HEK293 (cell line): ENCODE measurements around the gene GMDS.

Experiments
- CTCF ChIA-PET: fragments of 350-600 bp; formaldehyde crosslinking; extraction: SDS; loops from one replicate; lab custom pipeline; 2021; ENCODE audit warnings: antibody characterized with exemption; lab: Yijun Ruan, JAX
- POLR2A ChIA-PET: fragments of 300-600 bp; formaldehyde crosslinking; extraction: SDS; loops from one replicate; lab custom pipeline; 2020; ENCODE audit warnings: antibody characterized with exemption, inconsistent platforms; lab: Yijun Ruan, JAX
- H3K27ac ChIP-seq: fragments of 200-500 bp; sonication (Bioruptor generic); 2 replicates; pipeline ENCODE4 v1.5.1; 2014; ENCODE audit warnings: low read depth, low read length, control low read depth, inconsistent platforms; ENCODE audit errors: extremely low read depth
- H3K36me3 ChIP-seq, 2 experiments: fragments of 200-500 bp in 1 of 2; sonication (Bioruptor generic) in 1 of 2; 1 replicate in 1 of 2; 2 replicates in 1 of 2; pipeline ENCODE4 v1.5.1; 2014 to 2017; ENCODE audit warnings: inconsistent platforms in 2 of 2, low read length in 2 of 2; ENCODE audit not compliant: control insufficient read depth in 2 of 2, insufficient read depth in 1 of 2
- H3K4me1 ChIP-seq: fragments of 200-500 bp; sonication (Bioruptor generic); 2 replicates; pipeline ENCODE4 v1.5.1; 2014; ENCODE audit warnings: mild to moderate bottlenecking, low read length, inconsistent platforms; ENCODE audit not compliant: control insufficient read depth, insufficient read depth
- H3K4me3 ChIP-seq: 2 replicates; pipeline ENCODE4 v1.5.1; 2011; ENCODE audit warnings: low read depth, mild to moderate bottlenecking, control low read depth, low read length, moderate library complexity
- H3K9me3 ChIP-seq: fragments of 200-500 bp; sonication (Bioruptor generic); 2 replicates; pipeline ENCODE4 v1.5.1; 2014; ENCODE audit warnings: low read depth, low read length, inconsistent platforms; ENCODE audit not compliant: control insufficient read depth, insufficient read depth
- BCL11A ChIP-seq: fragments of 450-650 bp; formaldehyde crosslinking; IDR thresholded peaks from 2 replicates; pipeline ENCODE4 v1.5.1; 2016; ENCODE audit warnings: low read depth, missing biosample characterization, missing genetic modification characterization
- KLF1 ChIP-seq: fragments of 450-650 bp; formaldehyde crosslinking; IDR thresholded peaks from 2 replicates; pipeline ENCODE4 v1.5.1; 2016; ENCODE audit warnings: missing biosample characterization, missing genetic modification characterization
- KLF7 ChIP-seq: fragments of 450-650 bp; formaldehyde crosslinking; IDR thresholded peaks from 2 replicates; pipeline ENCODE4 v1.5.1; 2016; ENCODE audit warnings: missing biosample characterization, missing genetic modification characterization, borderline replicate concordance
- KLF8 ChIP-seq: fragments of 450-650 bp; formaldehyde crosslinking; IDR thresholded peaks from 2 replicates; pipeline ENCODE4 v1.5.1; 2016; ENCODE audit warnings: missing biosample characterization, missing genetic modification characterization
- OSR2 ChIP-seq: fragments of 450-650 bp; formaldehyde crosslinking; IDR thresholded peaks from 2 replicates; pipeline ENCODE4 v1.5.1; 2016; ENCODE audit warnings: missing biosample characterization, missing genetic modification characterization
- REPIN1 ChIP-seq: fragments of 450-650 bp; formaldehyde crosslinking; IDR thresholded peaks from 2 replicates; pipeline ENCODE4 v1.5.1; 2017; ENCODE audit warnings: missing biosample characterization, missing genetic modification characterization, low read depth
- SP2 ChIP-seq: fragments of 450-650 bp; formaldehyde crosslinking; IDR thresholded peaks from 2 replicates; pipeline ENCODE4 v1.5.1; 2016; ENCODE audit warnings: missing biosample characterization, missing genetic modification characterization
- ZBTB20 ChIP-seq: fragments of 450-650 bp; formaldehyde crosslinking; IDR thresholded peaks from 2 replicates; pipeline ENCODE4 v1.5.1; 2016; ENCODE audit warnings: missing biosample characterization, missing genetic modification characterization
- ZBTB7A ChIP-seq: fragments of 450-650 bp; formaldehyde crosslinking; IDR thresholded peaks from 2 replicates; pipeline ENCODE4 v1.5.1; 2016; ENCODE audit warnings: low read depth, missing biosample characterization, missing genetic modification characterization
- ZNF132 ChIP-seq: fragments of 450-650 bp; formaldehyde crosslinking; IDR thresholded peaks from 2 replicates; pipeline ENCODE4 v1.5.1; 2017; ENCODE audit warnings: missing biosample characterization, missing genetic modification characterization, borderline replicate concordance
- ZNF140 ChIP-seq: fragments of 450-650 bp; formaldehyde crosslinking; IDR thresholded peaks from 2 replicates; pipeline ENCODE4 v1.5.1; 2016; ENCODE audit warnings: missing biosample characterization, missing genetic modification characterization
- ZNF155 ChIP-seq: fragments of 450-650 bp; formaldehyde crosslinking; IDR thresholded peaks from 2 replicates; pipeline ENCODE4 v1.5.1; 2016; ENCODE audit warnings: missing biosample characterization, missing genetic modification characterization
- ZNF202 ChIP-seq: fragments of 450-650 bp; formaldehyde crosslinking; IDR thresholded peaks from 2 replicates; pipeline ENCODE4 v1.5.1; 2016; ENCODE audit warnings: missing biosample characterization, missing genetic modification characterization, borderline replicate concordance
- ZNF23 ChIP-seq: fragments of 450-650 bp; formaldehyde crosslinking; IDR thresholded peaks from 2 replicates; pipeline ENCODE4 v1.5.1; 2016; ENCODE audit warnings: missing biosample characterization, missing genetic modification characterization, borderline replicate concordance
- ZNF248 ChIP-seq: fragments of 450-650 bp; formaldehyde crosslinking; IDR thresholded peaks from 2 replicates; pipeline ENCODE4 v1.5.1; 2017; ENCODE audit warnings: missing biosample characterization, missing genetic modification characterization
- ZNF302 ChIP-seq: fragments of 450-650 bp; formaldehyde crosslinking; IDR thresholded peaks from 2 replicates; pipeline ENCODE4 v1.5.1; 2016; ENCODE audit warnings: missing biosample characterization, missing genetic modification characterization, low read depth
- ZNF324 ChIP-seq: fragments of 450-650 bp; formaldehyde crosslinking; IDR thresholded peaks from 2 replicates; pipeline ENCODE4 v1.5.1; 2016; ENCODE audit warnings: missing biosample characterization, missing genetic modification characterization
- ZNF341 ChIP-seq: fragments of 450-650 bp; formaldehyde crosslinking; IDR thresholded peaks from 2 replicates; pipeline ENCODE4; 2016; ENCODE audit warnings: low read depth, missing biosample characterization, missing genetic modification characterization
- ZNF354C ChIP-seq: fragments of 450-650 bp; formaldehyde crosslinking; IDR thresholded peaks from 2 replicates; pipeline ENCODE4 v1.5.1; 2016; ENCODE audit warnings: missing biosample characterization, missing genetic modification characterization, low read depth, borderline replicate concordance
- ZNF416 ChIP-seq: fragments of 450-650 bp; formaldehyde crosslinking; IDR thresholded peaks from 2 replicates; pipeline ENCODE4 v1.5.1; 2016; ENCODE audit warnings: missing biosample characterization, missing genetic modification characterization
- ZNF529 ChIP-seq: fragments of 450-650 bp; formaldehyde crosslinking; IDR thresholded peaks from 2 replicates; pipeline ENCODE4 v1.5.1; 2017; ENCODE audit warnings: missing genetic modification characterization, missing biosample characterization; ENCODE audit not compliant: insufficient replicate concordance
- ZNF629 ChIP-seq: fragments of 450-650 bp; formaldehyde crosslinking; IDR thresholded peaks from 2 replicates; pipeline ENCODE4 v1.5.1; 2017; ENCODE audit warnings: missing biosample characterization, missing genetic modification characterization
- ZNF670 ChIP-seq: fragments of 450-650 bp; formaldehyde crosslinking; IDR thresholded peaks from 2 replicates; pipeline ENCODE4 v1.5.1; 2016; ENCODE audit warnings: missing biosample characterization, missing genetic modification characterization, low read depth
- ZNF701 ChIP-seq: fragments of 450-650 bp; formaldehyde crosslinking; IDR thresholded peaks from 2 replicates; pipeline ENCODE4 v1.5.1; 2016; ENCODE audit warnings: missing biosample characterization, missing genetic modification characterization
- ZNF768 ChIP-seq: fragments of 450-650 bp; formaldehyde crosslinking; IDR thresholded peaks from 2 replicates; pipeline ENCODE4 v1.5.1; 2018; ENCODE audit warnings: missing biosample characterization, mild to moderate bottlenecking, missing genetic modification characterization
- ZNF785 ChIP-seq: fragments of 450-650 bp; formaldehyde crosslinking; IDR thresholded peaks from 2 replicates; pipeline ENCODE4 v1.5.1; 2016; ENCODE audit warnings: missing biosample characterization, missing genetic modification characterization
- ZNF837 ChIP-seq: fragments of 450-650 bp; formaldehyde crosslinking; IDR thresholded peaks from 2 replicates; pipeline ENCODE4 v1.5.1; 2016; ENCODE audit warnings: missing biosample characterization, missing genetic modification characterization
- ZSCAN23 ChIP-seq: fragments of 450-650 bp; formaldehyde crosslinking; IDR thresholded peaks from 2 replicates; pipeline ENCODE4 v1.5.1; 2016; ENCODE audit warnings: missing biosample characterization, missing genetic modification characterization
- TF ChIP-seq, protein P1 (sequence below): fragments of 450-650 bp; formaldehyde crosslinking; IDR thresholded peaks from 2 replicates; pipeline ENCODE4 v1.5.1; 2016; ENCODE audit warnings: missing biosample characterization, missing genetic modification characterization
- TF ChIP-seq, protein P2 (sequence below): fragments of 450-650 bp; formaldehyde crosslinking; IDR thresholded peaks from 2 replicates; pipeline ENCODE4 v1.5.1; 2016; ENCODE audit warnings: missing biosample characterization, missing genetic modification characterization
- TF ChIP-seq, protein P3 (sequence below): IDR thresholded peaks from 2 replicates; pipeline ENCODE4 v1.6.1; 2011; ENCODE audit warnings: mild to moderate bottlenecking, low read depth, low read length, borderline replicate concordance

Gene GMDS

DNA sequence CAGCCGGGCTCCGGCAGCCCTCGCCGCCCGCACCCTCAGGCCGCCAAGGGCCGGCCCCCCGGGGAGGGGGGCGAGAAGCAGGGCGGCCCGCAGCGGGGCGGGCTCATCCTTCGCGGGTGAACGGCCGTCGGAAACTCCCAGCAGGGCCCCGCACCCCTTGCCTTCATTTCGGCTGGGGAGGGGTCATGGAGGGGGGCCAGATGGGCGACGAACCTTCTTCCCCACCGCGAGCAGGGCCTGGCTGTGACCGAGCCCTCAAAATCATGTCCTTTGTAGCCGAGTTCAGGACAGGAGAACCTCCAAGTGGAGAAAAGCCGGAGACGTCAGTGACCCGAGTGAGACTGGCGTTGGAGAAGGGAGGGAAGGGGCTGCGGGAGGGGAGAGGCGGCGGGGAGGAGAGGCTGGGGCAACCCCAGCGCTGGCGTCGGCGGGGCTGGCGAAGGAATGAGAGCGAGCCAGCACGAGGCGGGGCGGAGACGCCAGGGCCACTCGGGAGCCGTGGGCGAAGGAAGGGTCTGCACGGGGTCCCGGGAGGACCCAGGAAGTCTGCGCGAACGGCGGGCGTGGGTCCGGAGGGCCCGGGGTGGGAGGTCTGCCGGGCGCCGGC is 636.3 kb downstream of the GMDS start (continued):
- TF ChIP-seq KLF7 (tag by site-specific recombination): no peak
- no peak for TF ChIP-seq ZNF529 (tag by site-specific recombination)
- no peak for TF ChIP-seq ZNF155 (tag by site-specific recombination)

DNA sequence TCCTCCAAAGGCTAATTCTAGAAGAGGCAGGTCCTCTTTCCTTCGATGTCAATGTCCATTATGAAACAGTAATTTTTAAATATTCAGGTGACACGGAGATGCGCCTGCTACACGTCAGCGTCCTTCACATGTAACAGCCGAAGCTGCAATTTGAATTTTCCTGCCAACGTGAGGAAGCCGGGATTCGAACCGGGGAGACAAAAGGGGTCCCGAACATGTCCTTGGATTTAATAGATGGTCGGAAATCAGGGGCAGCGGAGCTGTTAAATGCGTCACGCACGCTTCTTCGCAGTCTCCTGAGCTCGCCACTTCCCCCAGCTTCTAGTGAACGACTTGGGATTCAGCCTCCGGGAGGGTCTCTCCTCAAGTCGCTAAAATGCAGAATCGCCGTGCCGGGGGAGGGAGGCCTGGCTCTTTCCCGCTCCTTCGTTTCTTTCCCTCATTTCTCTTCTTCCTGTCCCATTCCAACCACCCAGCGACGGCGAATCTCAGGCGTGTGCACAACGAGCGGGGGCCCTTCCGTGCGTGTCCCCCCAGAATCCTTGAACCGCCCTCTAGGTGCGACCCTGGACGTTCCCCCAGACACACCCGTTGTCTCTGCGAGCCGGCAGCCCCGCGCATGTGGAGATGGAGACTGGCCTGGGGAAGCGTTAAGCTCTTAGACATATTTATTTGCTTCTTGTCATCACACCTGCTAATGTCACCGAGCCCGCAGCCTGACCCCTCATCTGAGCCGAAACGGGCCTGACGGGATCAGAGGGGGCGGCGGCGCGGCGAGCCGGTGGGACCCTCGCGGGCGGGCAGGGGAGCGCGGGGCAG is 637.0 kb downstream of the GMDS start:
- H3K27ac ChIP-seq: peak overlapping the region; percentile 100
- no peak overlapping the region for H3K4me3 ChIP-seq
- CTCF ChIA-PET: interaction anchor here (0.6 to 2.9 kb wide), 3 partner anchors 11 to 409 kb away, joined by 3 to 23 read pairs (median 3); no protein-coding TSS in a partner anchor
- H3K36me3 ChIP-seq: peaks cover 17 to 29% of the 10 kb centered on the region in 2 experiments
- TF ChIP-seq ZNF354C (tag by site-specific recombination) (no peak), ZNF23 (no peak), SP2 (peak; percentile 8; the same call in 1 of the 2 replicates), OSR2 (tag by site-specific recombination) (no peak), ZNF768 (tag by site-specific recombination) (no peak), ZNF785 (tag by site-specific recombination) (no peak), ZBTB20 (tag by site-specific recombination) (no peak), ZNF701 (tag by site-specific recombination) (no peak), ZNF837 (no peak), ZNF324 (tag by site-specific recombination) (no peak), REPIN1 (tag by site-specific recombination) (no peak), ZNF416 (no peak), ZNF132 (tag by site-specific recombination) (no peak), KLF8 (tag by site-specific recombination) (peak; percentile 31; the same call in 1 of the 2 replicates), ZNF670 (no peak), BCL11A (tag by site-specific recombination) (no peak), ZNF629 (tag by site-specific recombination) (no peak), ZNF140 (tag by site-specific recombination) (no peak), ZNF341 (tag by site-specific recombination) (peak; percentile 78), ZSCAN23 (tag by site-specific recombination) (no peak), ZNF302 (no peak), ZNF202 (tag by site-specific recombination) (peak; percentile 53; the same call in 1 of the 2 replicates), ZBTB7A (tag by site-specific recombination) (peak; percentile 34; the same call in 1 of the 2 replicates), ZNF248 (no peak), KLF1 (tag by site-specific recombination) (no peak; the same call in 1 of the 2 replicates)
- TF ChIP-seq, protein P1, sequence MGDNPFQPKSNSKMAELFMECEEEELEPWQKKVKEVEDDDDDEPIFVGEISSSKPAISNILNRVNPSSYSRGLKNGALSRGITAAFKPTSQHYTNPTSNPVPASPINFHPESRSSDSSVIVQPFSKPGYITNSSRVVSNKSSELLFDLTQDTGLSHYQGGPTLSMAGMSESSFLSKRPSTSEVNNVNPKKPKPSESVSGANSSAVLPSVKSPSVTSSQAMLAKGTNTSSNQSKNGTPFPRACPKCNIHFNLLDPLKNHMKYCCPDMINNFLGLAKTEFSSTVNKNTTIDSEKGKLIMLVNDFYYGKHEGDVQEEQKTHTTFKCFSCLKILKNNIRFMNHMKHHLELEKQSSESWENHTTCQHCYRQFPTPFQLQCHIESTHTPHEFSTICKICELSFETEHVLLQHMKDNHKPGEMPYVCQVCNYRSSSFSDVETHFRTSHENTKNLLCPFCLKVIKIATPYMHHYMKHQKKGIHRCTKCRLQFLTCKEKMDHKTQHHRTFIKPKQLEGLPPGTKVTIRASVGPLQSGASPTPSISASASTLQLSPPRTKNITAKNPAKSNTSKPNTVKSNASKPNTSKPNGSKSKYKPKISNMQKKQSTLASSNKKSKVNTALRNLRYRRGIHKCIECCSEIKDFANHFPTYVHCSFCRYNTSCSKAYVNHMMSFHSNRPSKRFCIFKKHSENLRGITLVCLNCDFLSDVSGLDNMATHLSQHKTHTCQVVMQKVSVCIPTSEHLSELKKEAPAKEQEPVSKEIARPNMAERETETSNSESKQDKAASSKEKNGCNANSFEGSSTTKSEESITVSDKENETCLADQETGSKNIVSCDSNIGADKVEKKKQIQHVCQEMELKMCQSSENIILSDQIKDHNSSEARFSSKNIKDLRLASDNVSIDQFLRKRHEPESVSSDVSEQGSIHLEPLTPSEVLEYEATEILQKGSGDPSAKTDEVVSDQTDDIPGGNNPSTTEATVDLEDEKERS (tag by site-specific recombination): no peak
- TF ChIP-seq, protein P2, sequence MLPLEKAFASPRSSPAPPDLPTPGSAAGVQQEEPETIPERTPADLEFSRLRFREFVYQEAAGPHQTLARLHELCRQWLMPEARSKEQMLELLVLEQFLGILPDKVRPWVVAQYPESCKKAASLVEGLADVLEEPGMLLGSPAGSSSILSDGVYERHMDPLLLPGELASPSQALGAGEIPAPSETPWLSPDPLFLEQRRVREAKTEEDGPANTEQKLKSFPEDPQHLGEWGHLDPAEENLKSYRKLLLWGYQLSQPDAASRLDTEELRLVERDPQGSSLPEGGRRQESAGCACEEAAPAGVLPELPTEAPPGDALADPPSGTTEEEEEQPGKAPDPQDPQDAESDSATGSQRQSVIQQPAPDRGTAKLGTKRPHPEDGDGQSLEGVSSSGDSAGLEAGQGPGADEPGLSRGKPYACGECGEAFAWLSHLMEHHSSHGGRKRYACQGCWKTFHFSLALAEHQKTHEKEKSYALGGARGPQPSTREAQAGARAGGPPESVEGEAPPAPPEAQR (tag by site-specific recombination): no peak
- TF ChIP-seq, protein P3, sequence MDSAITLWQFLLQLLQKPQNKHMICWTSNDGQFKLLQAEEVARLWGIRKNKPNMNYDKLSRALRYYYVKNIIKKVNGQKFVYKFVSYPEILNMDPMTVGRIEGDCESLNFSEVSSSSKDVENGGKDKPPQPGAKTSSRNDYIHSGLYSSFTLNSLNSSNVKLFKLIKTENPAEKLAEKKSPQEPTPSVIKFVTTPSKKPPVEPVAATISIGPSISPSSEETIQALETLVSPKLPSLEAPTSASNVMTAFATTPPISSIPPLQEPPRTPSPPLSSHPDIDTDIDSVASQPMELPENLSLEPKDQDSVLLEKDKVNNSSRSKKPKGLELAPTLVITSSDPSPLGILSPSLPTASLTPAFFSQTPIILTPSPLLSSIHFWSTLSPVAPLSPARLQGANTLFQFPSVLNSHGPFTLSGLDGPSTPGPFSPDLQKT: no peak
- TF ChIP-seq, all 188 proteins: peak for 5
- Histone ChIP-seq H3K9me3 (no peaks in the 10 kb centered on the region), H3K4me1 (peaks cover 9% of the 10 kb centered on the region)
- POLR2A ChIA-PET: interaction anchor here (0.7 to 4.1 kb wide), 3 partner anchors 11 to 1454 kb away, joined by 3 to 24 read pairs (median 6); no protein-coding TSS in a partner anchor
